Measurements from ENCODE around the gene IGF2.

DNA sequence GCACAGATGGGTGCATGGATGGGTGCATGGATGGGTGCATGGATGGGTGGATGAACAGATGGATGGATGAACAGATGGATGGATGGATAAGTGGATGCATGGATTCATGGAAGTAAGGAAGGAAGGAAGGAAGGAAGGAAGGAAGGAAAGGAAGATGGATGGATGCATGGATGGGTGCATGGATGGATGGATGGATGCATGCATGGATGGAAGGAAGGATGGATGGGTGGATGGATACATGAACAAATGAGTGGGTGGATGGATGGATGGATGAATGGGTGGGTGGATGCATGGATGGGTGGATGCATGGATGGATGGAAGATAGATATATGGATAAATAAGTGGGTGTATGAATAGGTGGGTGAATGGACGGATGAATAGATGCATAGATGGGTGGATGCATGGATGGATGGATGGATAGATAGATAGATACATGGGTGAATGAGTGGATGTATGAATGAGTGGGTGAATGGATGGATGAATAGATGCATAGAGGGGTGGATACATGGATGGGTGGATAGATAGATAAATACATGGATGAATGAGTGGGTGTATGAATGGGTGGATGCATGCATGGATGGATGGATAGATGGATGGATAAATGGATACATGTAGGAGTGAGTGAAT lies 32.5 kb downstream of the IGF2 start:
- TF ChIP-seq GATA3 (IDR thresholded peaks at IDR 0.05; ENCODE audit: low read depth, low read length) (no peak), GATA2 (IDR thresholded peaks at IDR 0.05; ENCODE audit: low read depth, low read length) (no peak)
